HG03108 (cell line): ENCODE measurements around the gene SMG1.
"Not testable (repeated sequence)": the region's sequence is repeated elsewhere in the genome, so short reads cannot be mapped to it uniquely, and the experiment has no call there.

Experiments
- ATAC-seq: cut with Tn5 transposase; IDR thresholded peaks from one replicate; pipeline ENCODE4 v1.9.1; 2021; ENCODE audit warnings: moderate library complexity; ENCODE audit not compliant: unreplicated experiment

The SMG1 gene

GRCh38 chr16:18772171-18772570 lies 154.0 kb downstream of the SMG1 start:
- not testable (repeated sequence) for ATAC-seq

- not testable (repeated sequence) for ATAC-seq
These were observed 155.8 kb downstream of the SMG1 start for GRCh38 chr16:18770336-18770962.

DNA sequence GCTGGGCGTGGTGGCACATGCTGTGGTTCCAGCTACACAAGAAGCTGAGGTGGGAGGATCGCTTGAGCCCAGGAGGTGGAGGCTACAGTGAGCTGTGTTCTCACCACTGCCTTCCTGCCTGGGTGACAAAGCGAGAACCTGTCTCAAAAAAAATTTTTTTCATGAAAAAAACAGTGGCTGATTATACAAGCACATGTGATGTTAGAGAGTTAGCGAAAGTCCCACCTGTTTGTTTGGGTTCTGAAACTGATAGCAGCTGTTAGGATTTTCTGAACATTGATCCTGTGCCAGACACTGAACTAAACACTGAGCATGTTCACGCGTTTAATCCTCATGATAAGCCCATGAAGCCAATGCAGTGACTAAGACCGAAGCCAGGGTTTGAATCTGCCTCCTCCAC lies 159.0 kb downstream of the SMG1 start:
- peak; percentile 60 for ATAC-seq

- ATAC-seq, result not testable (repeated sequence)
These were observed 163.5 kb downstream of the SMG1 start for GRCh38 chr16:18762713-18763112.

GRCh38 chr16:18759598-18760520 lies 166.3 kb downstream of the SMG1 start:
- peak; percentile 50 for ATAC-seq

GRCh38 chr16:18757960-18758660 lies 168.1 kb downstream of the SMG1 start:
- ATAC-seq, result peak; percentile 58

DNA sequence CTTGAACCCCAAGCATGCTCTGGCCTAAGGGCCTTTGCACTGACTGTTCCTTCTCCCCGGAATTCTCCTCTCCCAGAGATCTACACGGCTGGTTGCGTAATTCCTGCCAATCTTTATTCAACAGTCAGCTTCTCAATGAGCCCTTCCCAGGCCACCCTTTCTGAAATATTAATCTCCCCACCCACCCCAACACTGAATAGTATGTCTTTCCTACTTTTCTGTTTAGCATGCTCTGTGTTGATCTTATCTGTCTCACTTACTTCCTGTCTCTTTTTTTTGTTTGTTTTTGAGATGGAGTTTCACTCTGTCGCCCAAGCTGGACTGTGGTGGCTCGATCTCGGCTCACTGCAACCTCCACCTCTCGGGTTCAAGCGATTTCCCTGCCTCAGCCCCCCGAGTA lies 169.6 kb downstream of the SMG1 start:
- ATAC-seq, result not testable (repeated sequence)
